Panc1 (cell line): ENCODE results near the gene SULF2.

Experiments
- POLR2AphosphoS5 ChIP-seq: IDR thresholded peaks from 2 replicates; pipeline ENCODE4 v1.6.1; 2012; ENCODE audit warnings: mild to moderate bottlenecking, low read depth, low read length, moderate library complexity
- SIN3A ChIP-seq: IDR thresholded peaks from 2 replicates; pipeline ENCODE4 v1.6.1; 2012; ENCODE audit warnings: low read depth, mild to moderate bottlenecking, low read length, moderate library complexity, borderline replicate concordance; ENCODE audit not compliant: insufficient read depth
- TCF7L2 ChIP-seq: IDR thresholded peaks from 2 replicates; pipeline ENCODE4 v1.6.1; 2011; ENCODE audit warnings: mild to moderate bottlenecking, low read depth, low read length, inconsistent platforms
- TF ChIP-seq, protein P1 (sequence below), 2 experiments: IDR thresholded peaks; 2 replicates each; pipeline ENCODE4 v1.6.1; 2011 to 2012; ENCODE audit warnings: low read depth in 2 of 2, control low read depth in 1 of 2, low read length in 1 of 2, mild to moderate bottlenecking in 1 of 2, moderate library complexity in 1 of 2; ENCODE audit not compliant: insufficient read depth in 1 of 2
- TF ChIP-seq, protein P2 (sequence below): fragments of 450-650 bp; IDR thresholded peaks from 2 replicates; pipeline ENCODE4 v1.5.1; 2017; ENCODE audit warnings: mild to moderate bottlenecking

GRCh38 chr20:47778398-47779354 lies 6.6 kb downstream of the SULF2 start:
- TF ChIP-seq, protein P1, sequence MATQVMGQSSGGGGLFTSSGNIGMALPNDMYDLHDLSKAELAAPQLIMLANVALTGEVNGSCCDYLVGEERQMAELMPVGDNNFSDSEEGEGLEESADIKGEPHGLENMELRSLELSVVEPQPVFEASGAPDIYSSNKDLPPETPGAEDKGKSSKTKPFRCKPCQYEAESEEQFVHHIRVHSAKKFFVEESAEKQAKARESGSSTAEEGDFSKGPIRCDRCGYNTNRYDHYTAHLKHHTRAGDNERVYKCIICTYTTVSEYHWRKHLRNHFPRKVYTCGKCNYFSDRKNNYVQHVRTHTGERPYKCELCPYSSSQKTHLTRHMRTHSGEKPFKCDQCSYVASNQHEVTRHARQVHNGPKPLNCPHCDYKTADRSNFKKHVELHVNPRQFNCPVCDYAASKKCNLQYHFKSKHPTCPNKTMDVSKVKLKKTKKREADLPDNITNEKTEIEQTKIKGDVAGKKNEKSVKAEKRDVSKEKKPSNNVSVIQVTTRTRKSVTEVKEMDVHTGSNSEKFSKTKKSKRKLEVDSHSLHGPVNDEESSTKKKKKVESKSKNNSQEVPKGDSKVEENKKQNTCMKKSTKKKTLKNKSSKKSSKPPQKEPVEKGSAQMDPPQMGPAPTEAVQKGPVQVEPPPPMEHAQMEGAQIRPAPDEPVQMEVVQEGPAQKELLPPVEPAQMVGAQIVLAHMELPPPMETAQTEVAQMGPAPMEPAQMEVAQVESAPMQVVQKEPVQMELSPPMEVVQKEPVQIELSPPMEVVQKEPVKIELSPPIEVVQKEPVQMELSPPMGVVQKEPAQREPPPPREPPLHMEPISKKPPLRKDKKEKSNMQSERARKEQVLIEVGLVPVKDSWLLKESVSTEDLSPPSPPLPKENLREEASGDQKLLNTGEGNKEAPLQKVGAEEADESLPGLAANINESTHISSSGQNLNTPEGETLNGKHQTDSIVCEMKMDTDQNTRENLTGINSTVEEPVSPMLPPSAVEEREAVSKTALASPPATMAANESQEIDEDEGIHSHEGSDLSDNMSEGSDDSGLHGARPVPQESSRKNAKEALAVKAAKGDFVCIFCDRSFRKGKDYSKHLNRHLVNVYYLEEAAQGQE (IDR thresholded peaks at IDR 0.05; ENCODE audit: insufficient read depth in 1 of 2, low read depth in 2 of 2, low read length in 1 of 2), result no peak
- TF ChIP-seq, protein P2, sequence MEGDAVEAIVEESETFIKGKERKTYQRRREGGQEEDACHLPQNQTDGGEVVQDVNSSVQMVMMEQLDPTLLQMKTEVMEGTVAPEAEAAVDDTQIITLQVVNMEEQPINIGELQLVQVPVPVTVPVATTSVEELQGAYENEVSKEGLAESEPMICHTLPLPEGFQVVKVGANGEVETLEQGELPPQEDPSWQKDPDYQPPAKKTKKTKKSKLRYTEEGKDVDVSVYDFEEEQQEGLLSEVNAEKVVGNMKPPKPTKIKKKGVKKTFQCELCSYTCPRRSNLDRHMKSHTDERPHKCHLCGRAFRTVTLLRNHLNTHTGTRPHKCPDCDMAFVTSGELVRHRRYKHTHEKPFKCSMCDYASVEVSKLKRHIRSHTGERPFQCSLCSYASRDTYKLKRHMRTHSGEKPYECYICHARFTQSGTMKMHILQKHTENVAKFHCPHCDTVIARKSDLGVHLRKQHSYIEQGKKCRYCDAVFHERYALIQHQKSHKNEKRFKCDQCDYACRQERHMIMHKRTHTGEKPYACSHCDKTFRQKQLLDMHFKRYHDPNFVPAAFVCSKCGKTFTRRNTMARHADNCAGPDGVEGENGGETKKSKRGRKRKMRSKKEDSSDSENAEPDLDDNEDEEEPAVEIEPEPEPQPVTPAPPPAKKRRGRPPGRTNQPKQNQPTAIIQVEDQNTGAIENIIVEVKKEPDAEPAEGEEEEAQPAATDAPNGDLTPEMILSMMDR, result no peak
- TF ChIP-seq POLR2AphosphoS5 (no peak), TCF7L2 (no peak), SIN3A (no peak)
